Lower leg skin (tissue), 4 donors: Measurements from ENCODE around the gene ATP6V0A1. TPM values are rescaled to one million over a fixed set of nuclear protein-coding genes. Genes with fewer than 3 reads are reported as not detected.

Experiments used
- DNase-seq, 2 donors: peaks; one replicate each; pipeline ENCODE4 v3.0.0-alpha.2; 2019; ENCODE audit warnings: low spot score in 2 of 2
- H3K4me3 ChIP-seq: fragments of 200-600 bp; sonication (generic); 2 replicates; pipeline ENCODE4 v1.5.1; 2017; ENCODE audit warnings: mild to moderate bottlenecking, low read depth; ENCODE audit not compliant: poor library complexity, severe bottlenecking
- CTCF ChIP-seq, 3 donors: fragments of 450-650 bp; IDR thresholded peaks; one replicate each; pipeline ENCODE4 v1.5.1; 2016; ENCODE audit warnings: antibody characterized with exemption in 3 of 3, mild to moderate bottlenecking in 3 of 3, moderate library complexity in 2 of 3
- POLR2A ChIP-seq, 2 donors: fragments of 450-650 bp; IDR thresholded peaks; one replicate each; pipeline ENCODE4 v1.6.1; 2016 to 2017; ENCODE audit warnings: antibody characterized with exemption in 2 of 2, mild to moderate bottlenecking in 1 of 2, moderate library complexity in 1 of 2
- WGBS, 2 donors: methylation state at CpG; one replicate each; pipeline ENCODE4 v1.1.5; 2018; 5-methylcytosine and 5-hydroxymethylcytosine counted together
- intact Hi-C: fragments of 100-400 bp; cut with DNase I; formaldehyde crosslinking; loops from one replicate; pipeline ENCODE4 v1.15.0; 2023; ENCODE audit warnings: low total_unique reads
- total RNA-seq, 4 donors: library from RNA; depleted of rRNA; stranded (reverse); fragments of >200 nt; gene quantifications; one replicate each; pipeline ENCODE4 v1.1.0, GENCODE V29; 2016

Gene ATP6V0A1
- total RNA-seq, 4 donors from 2014 or later, result 87.6 to 95.3 (median 91.3) TPM

GRCh38 chr17:42485680-42486079, 27.0 kb downstream of the ATP6V0A1 start:
- H3K4me3 ChIP-seq, result no peak overlapping the region
- no peak for TF ChIP-seq POLR2A (IDR thresholded peaks at IDR 0.05)
- no peak for TF ChIP-seq CTCF (IDR thresholded peaks at IDR 0.05)
- intact Hi-C loops, result no loop called here
- no peak for DNase-seq

DNA sequence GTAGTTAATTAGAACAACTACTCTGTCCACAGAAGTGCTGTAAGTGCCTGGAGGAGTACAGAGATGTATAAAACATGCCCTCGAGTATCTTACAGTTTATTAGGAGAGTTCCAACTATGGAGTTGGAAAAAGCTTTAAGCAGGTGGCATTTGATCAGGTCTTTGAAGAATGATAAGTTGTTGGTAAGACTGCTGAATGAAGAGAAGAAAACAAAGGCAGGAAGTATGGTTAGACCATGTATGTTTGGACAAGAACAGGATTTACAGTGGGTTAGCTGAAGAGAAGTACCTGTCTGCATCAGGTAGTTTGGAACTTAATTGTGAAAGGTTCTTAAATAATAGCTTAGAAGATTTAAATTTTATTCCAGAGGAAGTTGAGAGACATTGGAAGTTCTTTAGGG, 29.4 kb downstream of the ATP6V0A1 start:
- WGBS, 2 donors, result 81 to 83% methylated on average over 1 of the region's 1 CpG

DNA sequence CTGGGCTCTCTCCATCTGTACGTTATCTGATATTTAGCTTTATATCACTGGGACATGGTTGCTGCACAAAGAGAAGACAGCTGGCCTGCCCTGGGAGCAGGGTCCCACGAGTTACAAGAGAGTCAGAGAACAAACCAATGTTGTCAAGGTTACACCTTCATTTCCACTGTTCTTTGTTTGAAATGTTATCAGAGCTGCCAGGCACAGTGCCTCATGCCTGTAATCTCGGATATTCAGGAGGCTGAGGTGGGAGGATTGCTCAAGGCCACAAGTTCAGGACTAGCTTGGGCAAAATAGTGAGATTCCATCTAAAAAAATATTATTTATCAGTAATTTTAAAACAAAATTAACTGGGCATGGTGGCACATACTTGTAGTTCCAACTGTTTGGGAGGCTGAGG, 34.6 kb downstream of the ATP6V0A1 start:
- DNase-seq, result peak in 1 of 2 donors; percentile 1
- intact Hi-C loops, result no loop called here
- 79 to 85% methylated on average over 3 of the region's 3 CpGs for WGBS, 2 donors
- H3K4me3 ChIP-seq, result no peak overlapping the region
- no peak for TF ChIP-seq CTCF (IDR thresholded peaks at IDR 0.05)
- no peak for TF ChIP-seq POLR2A (IDR thresholded peaks at IDR 0.05)

More for the DNA sequence above, 29.4 kb downstream of the ATP6V0A1 start:
- no peak overlapping the region for H3K4me3 ChIP-seq
- no peak for DNase-seq
- intact Hi-C loops, result no loop called here
- no peak for TF ChIP-seq POLR2A (IDR thresholded peaks at IDR 0.05)

DNA sequence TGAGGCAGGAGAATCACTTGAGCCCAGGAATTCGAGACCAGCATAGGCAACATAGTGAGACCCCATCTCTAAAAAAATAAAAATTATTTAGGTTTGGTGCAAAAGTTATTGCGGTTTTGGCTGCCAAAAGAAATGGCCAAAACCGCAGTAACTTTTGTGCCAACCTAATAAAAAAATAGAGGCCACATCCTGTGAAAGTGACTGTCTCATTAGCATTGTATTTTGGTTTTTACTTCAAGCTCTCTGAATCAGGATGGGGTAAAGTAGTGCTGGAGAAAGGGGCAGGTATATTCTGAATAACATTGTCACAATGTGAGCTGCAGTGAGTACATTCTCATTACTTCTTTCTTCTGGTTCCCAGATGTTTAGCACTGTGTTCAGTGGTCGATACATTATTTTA, 36.0 kb downstream of the ATP6V0A1 start:
- intact Hi-C loops, result no loop called here
- TF ChIP-seq CTCF (IDR thresholded peaks at IDR 0.05), result no peak
- no peak for TF ChIP-seq POLR2A (IDR thresholded peaks at IDR 0.05)
- peak in 1 of 2 donors; percentile 6 for DNase-seq
- no peak overlapping the region for H3K4me3 ChIP-seq
- 67 to 71% methylated on average over 4 of the region's 4 CpGs for WGBS, 2 donors

DNA sequence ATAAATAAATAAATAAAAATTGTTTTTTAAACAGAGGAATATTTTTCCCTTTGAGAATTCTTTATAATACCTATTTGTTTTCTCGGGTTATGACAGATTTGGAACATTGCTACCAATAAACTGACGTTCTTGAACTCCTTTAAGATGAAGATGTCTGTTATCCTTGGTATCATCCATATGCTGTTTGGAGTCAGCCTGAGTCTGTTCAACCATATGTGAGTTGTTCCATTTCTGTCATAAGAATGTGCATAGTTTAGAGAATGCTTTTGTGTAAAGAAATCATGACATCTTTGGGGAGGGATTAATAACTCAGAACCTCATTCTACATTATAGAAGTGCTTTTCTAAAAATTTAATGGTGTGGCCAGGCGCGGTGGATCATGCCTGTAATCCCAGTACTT, 40.1 kb downstream of the ATP6V0A1 start:
- TF ChIP-seq POLR2A (IDR thresholded peaks at IDR 0.05), result no peak
- TF ChIP-seq CTCF (IDR thresholded peaks at IDR 0.05), result no peak
- no peak overlapping the region for H3K4me3 ChIP-seq
- 93 to 98% methylated on average over 4 of the region's 4 CpGs for WGBS, 2 donors
- DNase-seq, result no peak
- intact Hi-C loops, result no loop called here

- peak in 1 of 2 donors; percentile 37 for DNase-seq
- TF ChIP-seq POLR2A (IDR thresholded peaks at IDR 0.05) (no peak), CTCF (IDR thresholded peaks at IDR 0.05) (no peak)
- 85 to 96% methylated on average over 5 of the region's 5 CpGs for WGBS, 2 donors
- H3K4me3 ChIP-seq, result no peak overlapping the region
- intact Hi-C loops, result no loop called here
Observed at GRCh38 chr17:42502091-42502490, 43.4 kb downstream of the ATP6V0A1 start.
